Right ventricle myocardium superior (tissue), 1 donor: Measurements from ENCODE around the gene USH2A. TPM values are rescaled to one million over a fixed set of nuclear protein-coding genes. Genes with fewer than 3 reads are reported as not detected.

Experiments
- ATAC-seq: fragments of 200-7000 bp; cut with Tn5 transposase; one replicate; pipeline ENCODE4 v1.9.1; 2020; ENCODE audit warnings: mild to moderate bottlenecking; ENCODE audit not compliant: poor library complexity
- DNase-seq: peaks from one replicate; pipeline ENCODE4 v3.0.0-alpha.2; 2020
- intact Hi-C: fragments of 100-400 bp; cut with DNase I; formaldehyde crosslinking; loops from one replicate; pipeline ENCODE4 v1.11.2; 2022
- total RNA-seq: library from RNA; stranded (reverse); fragmentation: NEBNext Ultra II Directional; extraction: Animal tissue kit (Norgen Biotek cat#: 25700); gene quantifications from one replicate; pipeline ENCODE4 v1.2.1, GENCODE V29; 2021
- donor health status: DM: no; HTN: yes; CAD: no; lungs with severe emphysema.

Gene USH2A
- total RNA-seq, 1 donor from 2014 or later, result 2.7 TPM

DNA sequence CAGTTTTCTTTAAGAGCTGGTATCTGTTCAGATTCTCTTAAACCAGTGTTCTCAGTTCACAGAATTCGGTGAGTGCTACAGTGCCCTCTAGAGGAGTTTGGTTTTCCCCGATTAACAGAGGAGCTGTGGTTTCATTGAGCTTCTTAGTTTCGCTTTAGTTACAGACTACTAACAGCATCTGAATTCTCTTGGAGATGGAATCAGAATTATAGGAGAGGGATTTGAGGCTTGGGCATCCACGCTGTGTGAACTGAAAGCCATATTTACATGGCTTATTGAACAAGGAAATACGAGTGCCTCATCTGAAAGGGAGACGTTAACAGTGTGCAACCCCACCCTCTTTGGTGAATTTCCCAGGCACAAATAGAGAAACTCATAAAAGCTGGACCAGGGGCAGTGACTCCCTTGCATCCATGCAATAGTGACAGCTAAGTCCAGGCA is 202.0 kb downstream of the USH2A start:
- ATAC-seq (peak; percentile 90), DNase-seq (no peak)
- intact Hi-C loops, result no loop called here

DNA sequence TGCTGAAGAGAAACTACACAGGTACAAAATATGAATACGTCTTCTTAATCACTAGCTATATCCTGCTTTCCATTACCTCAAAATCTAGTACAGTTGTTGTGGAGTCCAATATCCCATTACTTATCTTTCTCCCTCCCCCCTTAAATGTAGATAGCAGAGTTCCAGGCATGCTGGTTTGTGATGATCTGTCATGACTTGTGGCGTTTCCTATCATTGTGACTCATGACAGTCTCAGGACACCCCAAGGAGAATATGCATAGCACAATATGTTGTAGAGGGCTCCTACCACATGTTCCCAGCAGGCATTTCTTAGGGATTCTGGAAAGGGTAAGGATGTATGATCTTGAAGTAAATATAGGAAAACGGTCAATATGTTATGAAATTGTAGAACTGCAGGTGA is 206.9 kb downstream of the USH2A start:
- no peak for ATAC-seq
- intact Hi-C loops, result no loop called here

DNA sequence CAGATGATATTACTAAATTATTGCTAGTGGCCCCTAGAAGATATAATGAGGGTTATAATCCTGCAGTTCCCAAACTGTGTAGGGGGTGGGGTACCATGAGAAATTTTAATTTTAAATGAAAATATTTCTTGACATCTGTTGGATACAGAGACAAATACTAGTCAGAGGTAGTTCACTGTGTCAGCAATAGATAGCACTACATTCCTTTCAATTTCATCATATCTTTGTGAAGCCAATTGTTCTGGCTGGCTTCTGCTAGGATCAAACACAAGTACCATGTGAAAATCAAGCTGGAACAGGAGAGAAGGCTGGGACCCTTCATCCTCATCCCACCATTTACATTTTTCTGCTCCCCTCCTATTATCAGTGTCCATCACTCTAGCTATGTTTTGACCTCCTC is 208.1 kb downstream of the USH2A start:
- DNase-seq, result no peak
- no peak for ATAC-seq
- intact Hi-C loops, result no loop called here

More for the DNA sequence above, 206.9 kb downstream of the USH2A start:
- DNase-seq, result no peak

GRCh38 chr1:216212826-216213225 is 210.4 kb downstream of the USH2A start:
- ATAC-seq, result no peak
- DNase-seq, result no peak
- intact Hi-C loops, result no loop called here

- intact Hi-C loops, result no loop called here
- DNase-seq, result no peak
- no peak for ATAC-seq
These were observed 213.2 kb downstream of the USH2A start for GRCh38 chr1:216210081-216210480.

DNA sequence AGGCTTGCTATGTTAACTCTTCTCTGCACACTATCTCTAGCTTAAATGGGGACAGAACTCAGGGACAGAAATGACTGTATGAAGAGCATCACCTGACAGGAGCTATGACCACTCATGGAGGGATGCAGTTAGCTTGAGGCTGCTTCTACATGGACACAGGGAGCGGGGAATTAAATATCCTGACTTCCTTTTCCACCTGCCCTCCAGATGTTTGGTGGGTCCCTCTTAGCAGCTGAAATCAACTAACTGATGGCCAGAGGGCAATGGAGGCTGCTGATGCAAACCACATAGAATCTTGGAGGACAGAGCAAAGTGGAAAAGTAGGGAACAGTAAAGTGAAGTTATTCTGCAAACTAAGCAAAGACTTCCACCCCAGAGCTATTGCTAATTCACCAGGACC is 214.1 kb downstream of the USH2A start:
- intact Hi-C loops, result no loop called here
- ATAC-seq (no peak), DNase-seq (no peak)

GRCh38 chr1:216207154-216207553 is 216.1 kb downstream of the USH2A start:
- intact Hi-C loops, result no loop called here
- DNase-seq (no peak), ATAC-seq (no peak)

- intact Hi-C loops, result no loop called here
These were observed 218.1 kb downstream of the USH2A start for GRCh38 chr1:216205176-216205575.

DNA sequence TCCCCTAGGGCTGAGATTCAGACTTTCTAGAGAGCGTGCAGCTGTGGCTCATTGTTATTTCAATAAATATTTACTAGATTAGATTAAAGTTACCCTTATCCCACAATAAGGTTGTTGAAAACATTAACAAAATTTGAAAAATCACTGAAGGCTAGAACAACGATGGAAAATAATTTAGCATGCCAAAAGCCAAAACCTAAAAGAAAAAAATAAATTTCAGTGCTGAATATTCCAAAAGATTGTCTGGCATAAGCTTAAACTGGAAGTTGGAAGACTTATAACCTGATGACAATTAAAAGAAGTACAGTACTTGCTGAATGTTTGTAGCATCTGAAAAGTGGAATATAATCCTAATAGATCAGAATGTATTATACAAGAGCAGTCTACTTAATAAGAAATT is 221.3 kb downstream of the USH2A start:
- DNase-seq (no peak), ATAC-seq (no peak)
- intact Hi-C loops, result no loop called here

More at GRCh38 chr1:216205176-216205575, 218.1 kb downstream of the USH2A start:
- no peak for DNase-seq
- ATAC-seq, result no peak

DNA sequence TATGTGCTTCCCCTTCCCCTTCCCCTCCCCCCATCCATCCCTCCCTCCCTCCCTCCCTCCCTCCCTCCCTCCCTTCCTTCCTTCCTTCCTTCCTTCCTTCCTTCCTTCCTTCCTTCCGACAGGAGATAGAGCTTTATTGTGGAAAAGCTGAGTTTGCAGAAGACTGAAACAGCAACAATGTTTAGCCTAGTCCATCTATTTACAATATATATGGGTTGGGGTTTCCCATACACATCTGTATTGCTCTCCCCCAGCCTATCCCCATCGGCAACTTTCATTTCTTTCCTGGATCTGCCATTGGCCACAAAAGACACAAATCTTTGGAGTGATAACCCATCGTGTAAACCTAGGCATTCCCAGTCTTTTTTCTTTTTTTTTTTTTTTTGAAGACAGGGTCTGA is 222.3 kb downstream of the USH2A start:
- no peak for ATAC-seq
- intact Hi-C loops, result no loop called here
- DNase-seq, result no peak

- intact Hi-C loops, result no loop called here
- ATAC-seq, result no peak
- DNase-seq, result no peak
These were observed 228.5 kb downstream of the USH2A start for GRCh38 chr1:216194721-216195120.

DNA sequence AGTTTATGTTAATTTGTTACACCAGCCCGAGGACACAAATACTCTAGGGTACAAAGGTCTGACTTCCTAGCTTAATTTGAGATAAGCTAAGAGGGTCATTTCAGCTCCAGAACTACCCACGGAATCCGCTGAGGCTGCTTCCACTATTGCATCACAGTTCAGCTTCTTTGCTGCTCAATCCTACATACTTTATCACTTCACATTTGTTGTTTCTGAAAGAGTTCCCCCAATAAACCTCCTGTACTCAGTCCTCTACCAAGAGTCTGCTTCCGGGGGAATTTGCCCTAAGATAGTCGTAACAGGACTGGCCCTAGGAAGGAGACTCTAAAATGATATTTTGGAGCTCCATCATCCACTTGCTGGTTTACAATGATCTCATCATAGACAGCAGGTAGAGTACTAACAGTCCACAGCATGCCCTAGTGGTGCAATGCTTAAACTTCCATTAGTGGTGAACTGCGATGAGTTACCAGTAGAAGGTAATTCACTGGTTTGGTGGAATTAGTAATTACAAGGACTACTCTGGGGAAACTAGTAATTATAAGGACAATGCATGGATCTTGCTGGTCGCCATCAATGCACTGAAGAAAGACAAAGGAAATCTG is 229.3 kb downstream of the USH2A start:
- intact Hi-C loops, result no loop called here
- no peak for DNase-seq

DNA sequence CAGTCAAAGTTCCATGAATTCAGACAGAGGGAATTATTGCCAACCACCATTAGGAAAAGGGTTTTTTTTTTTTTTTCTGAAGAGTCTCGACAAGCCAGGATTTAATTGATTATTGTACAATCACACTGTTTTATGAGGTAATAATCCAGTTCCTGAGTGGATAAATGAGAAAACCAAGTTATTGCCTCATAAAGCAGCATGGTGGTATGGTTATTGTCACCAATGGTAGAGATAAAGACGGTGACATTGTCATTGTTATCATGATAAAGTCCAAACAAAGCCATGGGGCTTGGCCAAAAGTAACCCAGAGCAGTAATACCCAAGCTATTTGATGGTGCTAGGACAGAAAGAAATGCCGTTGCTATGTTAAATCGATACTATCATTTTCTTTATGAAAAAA is 232.8 kb downstream of the USH2A start:
- intact Hi-C loops, result no loop called here
- ATAC-seq (no peak), DNase-seq (no peak)

More for the DNA sequence above, 229.3 kb downstream of the USH2A start:
- ATAC-seq, result no peak

GRCh38 chr1:216186816-216187215 is 236.4 kb downstream of the USH2A start:
- ATAC-seq (no peak), DNase-seq (no peak)
- intact Hi-C loops, result no loop called here

GRCh38 chr1:216186141-216186540 is 237.1 kb downstream of the USH2A start:
- ATAC-seq (no peak), DNase-seq (no peak)
- intact Hi-C loops, result no loop called here

DNA sequence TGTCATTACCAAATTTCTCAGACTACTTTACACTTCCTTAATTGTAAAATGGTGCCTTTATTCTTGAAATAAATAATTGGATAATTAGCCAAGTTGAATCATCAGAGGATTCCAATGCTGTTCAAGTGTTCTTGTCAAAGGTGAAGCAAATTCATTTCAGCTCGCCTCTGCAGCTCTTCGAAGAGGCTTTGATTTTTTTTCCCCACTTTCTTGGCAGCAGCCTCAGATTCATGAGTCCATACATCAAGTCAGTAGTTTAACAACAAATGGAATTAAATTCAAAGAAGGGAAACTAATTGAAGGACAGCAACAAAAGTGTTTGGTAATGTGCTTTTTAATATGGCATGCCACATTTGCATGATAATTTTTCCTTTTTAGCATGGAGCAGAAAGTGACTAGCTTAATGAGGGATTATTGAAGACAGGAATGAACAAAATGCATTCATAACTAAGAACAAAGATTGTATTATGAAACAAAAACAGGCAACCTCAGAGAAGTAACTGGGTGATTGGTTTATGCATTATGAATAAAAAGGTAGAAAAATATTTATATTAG is 239.0 kb downstream of the USH2A start:
- no peak for ATAC-seq
- intact Hi-C loops, result no loop called here
- DNase-seq, result no peak

GRCh38 chr1:216183454-216183853 is 239.8 kb downstream of the USH2A start:
- DNase-seq (no peak), ATAC-seq (no peak)
- intact Hi-C loops, result no loop called here

DNA sequence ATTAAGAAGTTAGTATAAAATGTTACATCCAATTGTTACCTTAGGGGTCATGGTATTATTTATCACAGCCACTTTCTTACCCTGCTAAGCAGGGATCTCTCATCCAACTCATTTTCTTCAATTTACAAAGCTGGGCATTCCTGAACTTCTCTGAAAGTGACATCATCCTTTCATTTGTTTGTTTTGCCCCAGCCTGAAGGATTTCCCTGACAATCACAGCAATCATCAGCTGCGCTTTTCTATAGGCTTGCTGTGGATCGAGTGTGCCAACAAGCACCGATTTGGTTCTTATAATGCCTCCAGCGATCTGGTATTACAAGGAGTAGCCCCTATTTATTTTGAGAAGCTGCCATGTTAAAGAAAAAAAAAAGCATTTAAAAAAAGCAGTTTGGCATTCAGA is 240.2 kb downstream of the USH2A start:
- no peak for DNase-seq
- no peak for ATAC-seq
- intact Hi-C loops, result no loop called here

GRCh38 chr1:216181590-216181989 is 241.7 kb downstream of the USH2A start:
- ATAC-seq (no peak), DNase-seq (no peak)
- intact Hi-C loops, result no loop called here

DNA sequence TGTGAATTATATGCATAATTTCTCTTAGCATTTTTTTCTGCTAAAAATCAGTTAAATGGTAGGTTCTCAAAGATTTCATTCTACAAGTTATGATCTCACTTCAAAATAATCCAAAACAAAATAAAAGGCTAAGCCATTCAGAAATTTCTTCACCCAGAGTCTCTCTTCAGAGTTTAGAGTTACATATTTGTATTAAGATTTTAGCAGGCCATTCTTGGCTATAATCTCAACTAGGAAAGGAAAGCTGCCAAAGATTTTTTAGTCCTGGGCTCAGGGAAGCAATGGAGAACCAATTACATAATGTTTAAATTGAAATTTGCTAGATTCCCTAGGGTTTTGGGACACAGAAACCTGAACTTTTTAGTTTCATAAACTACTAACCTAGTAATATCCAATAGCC is 245.0 kb downstream of the USH2A start:
- intact Hi-C loops, result no loop called here
- no peak for ATAC-seq
- no peak for DNase-seq

DNA sequence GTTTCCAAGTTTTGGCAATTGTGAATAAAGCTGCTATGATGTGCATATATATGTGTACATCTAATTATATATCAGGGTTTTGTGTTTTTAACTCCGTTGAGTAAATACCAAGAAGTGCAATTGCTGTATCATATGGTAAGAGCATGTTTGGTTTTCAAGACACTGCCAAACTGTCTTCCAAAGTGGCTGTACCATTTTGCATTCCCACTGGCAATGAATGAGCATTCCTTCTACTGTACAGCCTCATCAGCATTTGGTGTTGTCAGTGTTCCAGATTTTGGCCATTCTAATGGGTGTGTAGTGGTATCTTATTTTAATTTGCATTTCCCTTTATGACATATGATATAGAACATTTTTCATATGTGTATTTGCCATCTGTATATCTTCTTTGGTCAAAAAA is 246.3 kb downstream of the USH2A start:
- intact Hi-C loops, result no loop called here
- DNase-seq, result no peak
- no peak for ATAC-seq
